HepG2 (cell line): ENCODE data around the gene GMCL2. TPM values are rescaled to one million over a fixed set of nuclear protein-coding genes. Genes with fewer than 3 reads are reported as not detected.
A peak's percentile ranks its signal among the peaks of the same experiment; 100 is the strongest.

Source experiments
- CBX1 ChIP-seq: IDR thresholded peaks from one replicate; pipeline ENCODE4 v1.6.1; 2016; ENCODE audit warnings: antibody characterized with exemption, low read depth
- ESRRA ChIP-seq: sonication (generic); formaldehyde crosslinking; IDR thresholded peaks from 2 replicates; pipeline ENCODE4 v1.5.1; 2020; ENCODE audit warnings: mild to moderate bottlenecking, low read depth, missing genetic modification reagents
- ETV5 ChIP-seq: IDR thresholded peaks from 2 replicates; pipeline ENCODE4 v1.6.1; 2018; ENCODE audit warnings: missing biosample characterization, missing genetic modification reagents, inconsistent platforms, borderline replicate concordance
- GABPA ChIP-seq, 2 experiments: IDR thresholded peaks; 2 replicates each; pipeline ENCODE4 v1.6.1; 2011 to 2016; ENCODE audit warnings: low read depth in 2 of 2, low read length in 1 of 2, missing biosample characterization in 1 of 2, missing genetic modification characterization in 1 of 2
- HOXA7 ChIP-seq: sonication (generic); formaldehyde crosslinking; IDR thresholded peaks from 2 replicates; pipeline ENCODE4 v1.8.1; 2022; ENCODE audit warnings: mild to moderate bottlenecking, missing genetic modification reagents, moderate library complexity
- JUN ChIP-seq: sonication (generic); formaldehyde crosslinking; IDR thresholded peaks from 2 replicates; pipeline ENCODE4 v1.4.0; 2020; ENCODE audit warnings: mild to moderate bottlenecking, missing genetic modification reagents
- KAT8 ChIP-seq: IDR thresholded peaks from 2 replicates; pipeline ENCODE4 v1.6.1; 2016; ENCODE audit warnings: missing genetic modification reagents, missing compliant biosample characterization
- PHF8 ChIP-seq: sonication (generic); formaldehyde crosslinking; IDR thresholded peaks from 2 replicates; pipeline ENCODE4 v1.5.0; 2020; ENCODE audit warnings: missing genetic modification reagents
- POGZ ChIP-seq: sonication (generic); formaldehyde crosslinking; IDR thresholded peaks from 2 replicates; pipeline ENCODE4 v1.4.0; 2020; ENCODE audit warnings: mild to moderate bottlenecking, missing genetic modification reagents
- SIN3A ChIP-seq: IDR thresholded peaks from 2 replicates; pipeline ENCODE4 v1.6.1; 2011; ENCODE audit warnings: low read depth, mild to moderate bottlenecking, control low read depth, low read length, borderline replicate concordance
- SP2 ChIP-seq: sonication (generic); formaldehyde crosslinking; IDR thresholded peaks from 2 replicates; pipeline ENCODE4 v1.5.1; 2020; ENCODE audit warnings: mild to moderate bottlenecking, missing genetic modification reagents
- TGIF2 ChIP-seq: IDR thresholded peaks from 2 replicates; pipeline ENCODE4 v1.6.1; 2016; ENCODE audit warnings: control low read depth, missing compliant biosample characterization
- ZFP90 ChIP-seq: sonication (generic); formaldehyde crosslinking; IDR thresholded peaks from 2 replicates; pipeline ENCODE4 v1.8.0; 2022; ENCODE audit warnings: missing genetic modification reagents, mild to moderate bottlenecking, inconsistent platforms, borderline replicate concordance
- ZKSCAN1 ChIP-seq: fragments of 150-350 bp; IDR thresholded peaks from 2 replicates; pipeline ENCODE4 v1.6.1; 2014; ENCODE audit warnings: low read length
- ZNF317 ChIP-seq: sonication (generic); formaldehyde crosslinking; IDR thresholded peaks from 2 replicates; pipeline ENCODE4 v1.5.0; 2020; ENCODE audit warnings: mild to moderate bottlenecking, missing genetic modification reagents
- ZNF530 ChIP-seq: sonication (generic); formaldehyde crosslinking; IDR thresholded peaks from 2 replicates; pipeline ENCODE4 v1.5.0; 2020; ENCODE audit warnings: low read depth, mild to moderate bottlenecking, missing genetic modification reagents
- ZNF720 ChIP-seq: sonication (generic); formaldehyde crosslinking; IDR thresholded peaks from 2 replicates; pipeline ENCODE4 v1.4.0; 2020; ENCODE audit warnings: missing genetic modification reagents
- ZNF749 ChIP-seq: sonication (generic); formaldehyde crosslinking; IDR thresholded peaks from 2 replicates; pipeline ENCODE4 v1.8.0; 2022; ENCODE audit warnings: mild to moderate bottlenecking, missing genetic modification reagents, moderate library complexity, borderline replicate concordance
- ZNF761 ChIP-seq: sonication (generic); formaldehyde crosslinking; conservative IDR thresholded peaks from 2 replicates; pipeline ENCODE4 v1.4.0; 2020; ENCODE audit warnings: mild to moderate bottlenecking, missing genetic modification reagents
- polyA plus RNA-seq, 8 experiments: library from polyadenylated mRNA; depleted of rRNA in 3 of 8; stranded (reverse) in 7 of 8; unstranded in 1 of 8; fragments of >200 nt; fragmentation: Illumina TruSeq in 4 of 8; extraction: Trizol in 4 of 8; gene quantifications; 2 replicates each; pipeline versions ENCODE4 v1.2.1 to v1.2.3, GENCODE V29; 2011 to 2016; ENCODE audit warnings: low read depth in 4 of 8, missing spikeins in 1 of 8, mixed read lengths in 1 of 8; ENCODE audit not compliant: insufficient read depth in 1 of 8
- total RNA-seq, 5 experiments: library from RNA; depleted of rRNA; stranded (reverse); fragments of >200 nt; fragmentation: Illumina TruSeq; extraction: Trizol; gene quantifications; 2 replicates each; pipeline ENCODE4 v1.2.3, GENCODE V29; 2016; ENCODE audit warnings: low read depth in 1 of 5
- TF ChIP-seq, protein P1 (sequence below): sonication (generic); formaldehyde crosslinking; IDR thresholded peaks from 2 replicates; pipeline ENCODE4 v1.5.1; 2020; ENCODE audit warnings: missing genetic modification reagents, mild to moderate bottlenecking, borderline replicate concordance
- TF ChIP-seq, protein P2 (sequence below): sonication (generic); formaldehyde crosslinking; IDR thresholded peaks from 2 replicates; pipeline ENCODE4 v1.4.0; 2020; ENCODE audit warnings: missing genetic modification reagents, mild to moderate bottlenecking, borderline replicate concordance
- TF ChIP-seq, protein P3 (sequence below): sonication (generic); formaldehyde crosslinking; IDR thresholded peaks from 2 replicates; pipeline ENCODE4 v1.4.0; 2020; ENCODE audit warnings: mild to moderate bottlenecking, missing genetic modification reagents, borderline replicate concordance
- TF ChIP-seq, protein P4 (sequence below): sonication (generic); formaldehyde crosslinking; conservative IDR thresholded peaks from 2 replicates; pipeline ENCODE4 v1.5.0; 2020; ENCODE audit warnings: missing genetic modification reagents

GMCL2 gene
- total and polyA plus RNA-seq, 2 of the 13 experiments (the other 11 are each of a cell fraction or from before 2014, with no cell fraction given), result 0.03 TPM; not detected in 1

DNA sequence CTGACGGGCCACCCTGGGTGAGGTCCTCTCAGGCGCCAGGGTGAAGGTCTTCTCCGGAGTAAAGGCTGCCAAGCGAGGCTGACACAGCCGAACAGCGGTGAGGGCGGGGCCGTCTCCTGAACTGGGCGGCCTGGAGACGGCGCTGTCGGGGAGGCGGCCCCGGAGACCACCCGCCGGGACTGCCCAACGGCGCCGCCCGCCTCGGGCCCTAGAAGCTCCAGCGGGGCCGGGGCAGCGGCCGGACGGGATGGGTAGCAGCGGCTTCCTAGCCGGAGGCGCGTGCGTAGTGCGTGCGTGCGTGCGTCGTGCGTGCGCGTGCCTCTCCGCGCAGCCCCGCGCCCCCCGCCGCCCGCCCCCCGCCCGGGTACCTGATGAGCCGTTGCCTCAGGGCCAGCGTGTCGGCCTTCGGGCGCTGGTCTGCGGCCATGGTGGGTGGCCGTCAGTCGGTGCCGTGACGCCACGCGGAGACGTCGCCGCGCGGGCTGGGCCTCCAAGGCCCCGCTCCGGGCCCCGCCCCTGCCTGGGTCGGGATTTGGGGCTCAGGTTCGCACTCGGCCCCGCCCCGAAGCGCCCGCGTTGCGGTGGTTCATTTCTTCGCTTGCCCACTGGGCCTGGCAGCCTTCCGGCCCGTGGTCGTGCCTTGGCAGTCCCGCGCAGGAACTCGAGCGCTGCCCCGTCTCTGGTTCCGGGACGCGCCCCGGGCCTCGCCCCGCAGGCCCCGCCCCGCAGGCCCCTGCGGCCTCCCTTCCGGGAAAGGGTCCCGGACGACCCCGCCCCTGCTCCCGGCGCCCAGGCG is 45.2 kb upstream of the GMCL2 start, which contains the start of gene PHYKPL (continued):
- no peak for TF ChIP-seq ZKSCAN1
- peak; percentile 54; the same call in 1 of the 2 replicates for TF ChIP-seq SIN3A
- TF ChIP-seq POGZ (CRISPR knock-in tag), result peak; percentile 38; the same call in 1 of the 2 replicates
- TF ChIP-seq, protein P1, sequence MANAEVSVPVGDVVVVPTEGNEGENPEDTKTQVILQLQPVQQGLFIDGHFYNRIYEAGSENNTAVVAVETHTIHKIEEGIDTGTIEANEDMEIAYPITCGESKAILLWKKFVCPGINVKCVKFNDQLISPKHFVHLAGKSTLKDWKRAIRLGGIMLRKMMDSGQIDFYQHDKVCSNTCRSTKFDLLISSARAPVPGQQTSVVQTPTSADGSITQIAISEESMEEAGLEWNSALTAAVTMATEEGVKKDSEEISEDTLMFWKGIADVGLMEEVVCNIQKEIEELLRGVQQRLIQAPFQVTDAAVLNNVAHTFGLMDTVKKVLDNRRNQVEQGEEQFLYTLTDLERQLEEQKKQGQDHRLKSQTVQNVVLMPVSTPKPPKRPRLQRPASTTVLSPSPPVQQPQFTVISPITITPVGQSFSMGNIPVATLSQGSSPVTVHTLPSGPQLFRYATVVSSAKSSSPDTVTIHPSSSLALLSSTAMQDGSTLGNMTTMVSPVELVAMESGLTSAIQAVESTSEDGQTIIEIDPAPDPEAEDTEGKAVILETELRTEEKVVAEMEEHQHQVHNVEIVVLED (CRISPR knock-in tag), result peak; percentile 95
- TF ChIP-seq, protein P2, sequence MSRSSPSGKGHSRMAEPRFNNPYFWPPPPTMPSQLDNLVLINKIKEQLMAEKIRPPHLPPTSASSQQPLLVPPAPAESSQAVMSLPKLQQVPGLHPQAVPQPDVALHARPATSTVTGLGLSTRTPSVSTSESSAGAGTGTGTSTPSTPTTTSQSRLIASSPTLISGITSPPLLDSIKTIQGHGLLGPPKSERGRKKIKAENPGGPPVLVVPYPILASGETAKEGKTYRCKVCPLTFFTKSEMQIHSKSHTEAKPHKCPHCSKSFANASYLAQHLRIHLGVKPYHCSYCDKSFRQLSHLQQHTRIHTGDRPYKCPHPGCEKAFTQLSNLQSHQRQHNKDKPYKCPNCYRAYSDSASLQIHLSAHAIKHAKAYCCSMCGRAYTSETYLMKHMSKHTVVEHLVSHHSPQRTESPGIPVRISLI (CRISPR knock-in tag), result no peak
- TF ChIP-seq, protein P3, sequence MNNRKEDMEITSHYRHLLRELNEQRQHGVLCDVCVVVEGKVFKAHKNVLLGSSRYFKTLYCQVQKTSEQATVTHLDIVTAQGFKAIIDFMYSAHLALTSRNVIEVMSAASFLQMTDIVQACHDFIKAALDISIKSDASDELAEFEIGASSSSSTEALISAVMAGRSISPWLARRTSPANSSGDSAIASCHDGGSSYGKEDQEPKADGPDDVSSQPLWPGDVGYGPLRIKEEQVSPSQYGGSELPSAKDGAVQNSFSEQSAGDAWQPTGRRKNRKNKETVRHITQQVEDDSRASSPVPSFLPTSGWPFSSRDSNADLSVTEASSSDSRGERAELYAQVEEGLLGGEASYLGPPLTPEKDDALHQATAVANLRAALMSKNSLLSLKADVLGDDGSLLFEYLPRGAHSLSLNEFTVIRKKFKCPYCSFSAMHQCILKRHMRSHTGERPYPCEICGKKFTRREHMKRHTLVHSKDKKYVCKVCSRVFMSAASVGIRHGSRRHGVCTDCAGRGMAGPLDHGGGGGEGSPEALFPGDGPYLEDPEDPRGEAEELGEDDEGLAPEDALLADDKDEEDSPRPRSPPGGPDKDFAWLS (CRISPR knock-in tag), result no peak; the same call in 1 of the 2 replicates
- peak; percentile 4; the same call in 1 of the 2 replicates for TF ChIP-seq ZFP90
- peak; percentile 18 for TF ChIP-seq TGIF2 (CRISPR knock-in tag)
- TF ChIP-seq, protein P4, sequence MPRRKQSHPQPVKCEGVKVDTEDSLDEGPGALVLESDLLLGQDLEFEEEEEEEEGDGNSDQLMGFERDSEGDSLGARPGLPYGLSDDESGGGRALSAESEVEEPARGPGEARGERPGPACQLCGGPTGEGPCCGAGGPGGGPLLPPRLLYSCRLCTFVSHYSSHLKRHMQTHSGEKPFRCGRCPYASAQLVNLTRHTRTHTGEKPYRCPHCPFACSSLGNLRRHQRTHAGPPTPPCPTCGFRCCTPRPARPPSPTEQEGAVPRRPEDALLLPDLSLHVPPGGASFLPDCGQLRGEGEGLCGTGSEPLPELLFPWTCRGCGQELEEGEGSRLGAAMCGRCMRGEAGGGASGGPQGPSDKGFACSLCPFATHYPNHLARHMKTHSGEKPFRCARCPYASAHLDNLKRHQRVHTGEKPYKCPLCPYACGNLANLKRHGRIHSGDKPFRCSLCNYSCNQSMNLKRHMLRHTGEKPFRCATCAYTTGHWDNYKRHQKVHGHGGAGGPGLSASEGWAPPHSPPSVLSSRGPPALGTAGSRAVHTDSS, result 0 out of 2 replicates have a peak, but pooled peaks have one; percentile 23
- peak; percentile 77; the same call in 1 of the 2 replicates for TF ChIP-seq HOXA7
- TF ChIP-seq ZNF749, result peak; percentile 85; the same call in 1 of the 2 replicates
- TF ChIP-seq CBX1, result no peak
- TF ChIP-seq ZNF720 (CRISPR knock-in tag), result no peak
- TF ChIP-seq PHF8 (CRISPR knock-in tag), result peak; percentile 83
- peak; percentile 57; the same call in 1 of the 2 replicates for TF ChIP-seq SP2
- TF ChIP-seq JUN (CRISPR knock-in tag), result 0 out of 2 replicates have a peak, but pooled peaks have one; percentile 3
- TF ChIP-seq ZNF317, result peak; percentile 64; the same call in 1 of the 2 replicates
- peak; percentile 74 for TF ChIP-seq KAT8 (CRISPR knock-in tag)
- TF ChIP-seq ZNF761 (CRISPR knock-in tag), result peak; percentile 74
- peak; percentile 75 for TF ChIP-seq ETV5 (CRISPR knock-in tag)
- TF ChIP-seq ESRRA (CRISPR knock-in tag), result peak; percentile 43; the same call in 1 of the 2 replicates
- no peak for TF ChIP-seq GABPA (IDR thresholded peaks at IDR 0.05; ENCODE audit: low read depth, low read length)
- TF ChIP-seq GABPA (CRISPR knock-in tag; IDR thresholded peaks at IDR 0.05; ENCODE audit: low read depth), result peak; percentile 34; the same call in 1 of the 2 replicates
- 0 out of 2 replicates have a peak, but pooled peaks have one; percentile 44 for TF ChIP-seq ZNF530
